Endothelial cell of hepatic sinusoid (primary cell): Measurements from ENCODE around the gene ST8SIA5.

Experiments used
- in situ Hi-C: cut with HindIII; loops from 2 replicates; pipeline ENCODE4 v1.10.0; 2017; ENCODE audit warnings: low sequenced_read_pairs

Gene ST8SIA5

DNA sequence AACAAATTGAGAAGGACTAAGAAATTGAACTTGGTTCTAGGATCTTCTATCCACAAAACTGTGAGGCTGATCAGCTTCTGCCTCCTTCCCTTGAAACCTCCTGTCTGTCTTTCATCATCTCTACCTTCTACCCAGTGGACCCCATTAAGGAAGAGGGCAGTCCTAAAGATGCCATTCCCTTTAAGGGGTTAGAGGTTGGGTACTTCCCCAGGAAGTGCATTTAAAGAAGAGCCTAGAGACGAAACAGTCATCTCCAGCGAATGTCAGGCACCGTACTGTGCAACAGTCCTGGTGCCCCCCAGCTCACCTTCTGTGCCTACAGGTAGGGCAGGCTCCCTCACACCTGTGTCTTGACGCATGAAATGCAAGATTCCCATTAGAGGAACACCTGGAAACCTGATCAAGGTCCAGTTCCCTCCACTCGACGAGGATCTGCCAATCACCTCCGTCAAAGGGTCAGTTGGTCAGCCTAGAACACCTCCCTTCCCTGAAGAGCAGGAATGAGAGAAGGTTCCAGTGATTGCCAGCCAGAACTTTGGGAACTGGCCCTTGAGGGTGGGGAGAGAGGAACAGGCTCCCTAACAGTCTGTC is 120.7 kb downstream of the ST8SIA5 start:
- in situ Hi-C loops = no loop called here

DNA sequence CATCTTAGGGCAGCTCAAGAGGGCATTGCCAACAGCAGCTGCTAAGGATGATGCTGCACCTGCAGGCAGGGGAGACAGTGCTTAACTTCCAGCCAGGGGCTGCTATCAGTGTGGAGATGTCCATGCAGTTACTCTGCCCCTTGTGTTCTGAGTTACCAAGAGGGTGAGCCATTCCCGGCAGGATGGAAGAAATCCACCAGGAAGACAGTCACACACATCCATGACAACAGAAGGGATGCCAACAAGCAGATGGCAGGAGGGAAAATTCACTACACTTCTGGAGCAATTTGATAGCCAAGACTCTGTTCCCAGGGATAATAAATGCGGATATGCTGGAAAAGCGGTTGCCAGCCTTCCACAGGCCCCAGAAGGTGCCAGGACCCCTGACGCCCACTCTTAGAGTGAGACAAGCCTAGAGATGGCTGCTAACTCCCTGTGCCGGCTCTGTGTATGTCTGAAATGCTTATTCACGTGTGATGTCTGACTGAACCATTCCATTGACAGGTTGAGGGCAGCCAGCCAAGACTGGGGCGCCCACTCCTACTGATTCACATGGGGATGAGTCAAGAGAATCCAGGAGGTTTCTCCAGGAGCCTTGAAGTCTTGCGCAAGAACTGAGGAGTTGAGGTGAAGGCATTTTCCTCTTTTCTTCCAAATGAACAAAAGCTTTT is 124.3 kb downstream of the ST8SIA5 start:
- in situ Hi-C loops = no loop called here

GRCh38 chr18:46630991-46631390 is 125.9 kb downstream of the ST8SIA5 start:
- in situ Hi-C loops = no loop called here

- in situ Hi-C loops = no loop called here
Measured at GRCh38 chr18:46630160-46630559, 126.7 kb downstream of the ST8SIA5 start.

DNA sequence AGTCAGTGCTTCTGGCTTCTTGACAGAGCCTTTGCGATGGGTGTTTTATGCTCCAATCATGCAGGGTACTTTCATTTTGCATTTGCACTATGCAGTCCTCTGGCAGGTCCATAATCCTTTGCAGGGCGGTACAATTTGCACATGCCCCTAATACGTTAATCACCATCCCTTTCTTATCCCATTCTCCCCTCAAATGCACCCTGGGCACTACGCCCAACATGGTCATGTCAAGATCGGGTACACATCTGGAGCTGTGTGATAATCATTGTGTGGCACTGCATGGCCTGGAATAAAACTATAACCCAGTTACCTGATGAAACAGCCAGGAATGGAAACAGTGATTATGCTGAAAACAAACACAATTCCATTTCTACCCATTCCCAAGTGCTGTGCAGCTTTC is 127.5 kb downstream of the ST8SIA5 start:
- in situ Hi-C loops = no loop called here

- in situ Hi-C loops = no loop called here
Measured at GRCh38 chr18:46628206-46628605, 128.6 kb downstream of the ST8SIA5 start.

GRCh38 chr18:46627136-46627535 is 129.7 kb downstream of the ST8SIA5 start:
- in situ Hi-C loops = no loop called here

GRCh38 chr18:46625069-46625468 is 131.8 kb downstream of the ST8SIA5 start:
- in situ Hi-C loops = no loop called here

GRCh38 chr18:46624127-46624526 is 132.7 kb downstream of the ST8SIA5 start:
- in situ Hi-C loops = no loop called here

- in situ Hi-C loops = no loop called here
Measured at GRCh38 chr18:46623541-46623940, 133.3 kb downstream of the ST8SIA5 start.

GRCh38 chr18:46622999-46623398 is 133.9 kb downstream of the ST8SIA5 start:
- in situ Hi-C loops = no loop called here

DNA sequence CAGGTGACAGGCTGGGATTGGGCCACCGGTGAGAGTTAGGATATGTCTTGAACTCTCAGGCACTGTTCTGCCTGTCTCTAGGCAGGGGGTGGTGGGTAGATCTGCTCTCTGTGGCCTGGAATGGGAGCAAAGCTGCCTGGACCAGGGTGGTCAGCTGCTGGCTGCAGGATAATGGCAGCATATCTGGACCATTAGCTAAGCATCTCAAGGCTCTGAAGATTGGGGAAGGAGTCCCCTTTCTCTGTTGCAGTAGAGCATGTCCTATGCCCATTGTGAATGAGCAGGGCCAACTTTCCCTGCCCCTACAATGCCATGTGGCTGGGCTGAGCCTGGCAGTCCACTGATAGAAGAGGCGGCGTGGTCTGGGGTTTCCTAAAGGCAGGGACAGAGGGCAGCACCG is 134.4 kb downstream of the ST8SIA5 start:
- in situ Hi-C loops = no loop called here

DNA sequence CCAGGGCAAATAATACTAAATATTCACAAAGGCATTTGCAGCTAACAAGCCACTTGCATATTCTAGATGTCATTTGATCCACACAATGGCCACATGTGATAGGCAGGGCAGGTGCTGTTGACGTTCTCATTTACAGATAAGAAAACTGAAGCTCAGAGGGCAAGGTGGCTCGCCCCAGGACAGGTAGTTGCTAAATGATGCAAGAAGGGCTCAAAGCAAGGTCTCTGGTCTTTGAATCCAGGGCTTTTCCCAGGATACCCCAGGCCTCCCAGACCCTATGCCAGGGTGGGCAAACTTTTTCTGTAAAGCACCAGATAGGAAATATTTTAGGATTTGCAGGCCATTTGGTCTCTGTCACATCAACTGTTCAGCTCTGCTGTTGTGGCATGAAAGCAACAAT is 135.0 kb downstream of the ST8SIA5 start:
- in situ Hi-C loops = no loop called here

GRCh38 chr18:46621111-46621766 is 135.6 kb downstream of the ST8SIA5 start:
- in situ Hi-C loops = no loop called here

DNA sequence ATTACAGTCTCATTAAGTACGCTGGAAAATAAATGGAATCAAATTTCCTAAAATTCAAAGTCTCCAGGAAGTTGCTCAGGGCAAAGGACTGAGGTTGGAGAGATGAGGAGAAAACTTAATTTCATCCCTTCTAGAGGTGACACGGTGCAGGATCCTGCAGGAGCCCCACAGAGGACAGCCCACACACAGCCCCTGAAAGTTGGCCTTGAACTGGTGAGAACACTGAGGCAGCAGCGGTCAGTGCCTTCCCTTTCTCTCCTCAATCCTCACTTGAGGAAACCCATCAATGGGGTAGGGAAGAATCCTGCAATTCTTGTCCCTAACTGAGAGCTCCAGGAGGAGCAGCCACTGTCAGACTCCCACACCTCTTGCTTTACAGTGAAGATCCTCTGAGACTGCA is 137.3 kb downstream of the ST8SIA5 start:
- in situ Hi-C loops = loop anchor here (5.0 kb wide), 1 partner anchor 47 kb away; no protein-coding TSS in a partner anchor
